HL-60 (cell line): ENCODE data around the gene CEP97.

Source experiments
- DNase-seq, 2 experiments: peaks; one replicate each; pipeline ENCODE4 v3.0.0-alpha.2; 2010 to 2020; ENCODE audit warnings: low read depth in 1 of 2, low spot score in 1 of 2
- H3K27ac ChIP-seq: fragments of 250-450 bp; sonication (Bioruptor Pico); replicated peaks from 2 replicates; pipeline ENCODE4 v1.5.1; 2020; ENCODE audit warnings: mild to moderate bottlenecking, moderate library complexity
- H3K27me3 ChIP-seq: fragments of 250-450 bp; sonication (Bioruptor Pico); 2 replicates; pipeline ENCODE4 v1.5.1; 2021; ENCODE audit warnings: mild to moderate bottlenecking, moderate library complexity; ENCODE audit not compliant: insufficient read depth, poor library complexity, severe bottlenecking
- H3K4me3 ChIP-seq: replicated peaks from 2 replicates; pipeline ENCODE4 v1.5.1; 2011; ENCODE audit warnings: mild to moderate bottlenecking, control low read depth, low read length; ENCODE audit not compliant: insufficient read depth
- CTCF ChIP-seq: IDR thresholded peaks from one replicate; pipeline ENCODE4 v1.5.1; 2011; ENCODE audit warnings: low read length, control low read depth, inconsistent platforms; ENCODE audit not compliant: insufficient read depth
- GABPA ChIP-seq: IDR thresholded peaks from 2 replicates; pipeline ENCODE4 v1.6.1; 2012; ENCODE audit warnings: low read depth
- POLR2AphosphoS5 ChIP-seq: IDR thresholded peaks from 2 replicates; pipeline ENCODE4 v1.6.1; 2012; ENCODE audit warnings: low read depth
- REST ChIP-seq: IDR thresholded peaks from 2 replicates; pipeline ENCODE4 v1.6.1; 2012; ENCODE audit warnings: low read depth; ENCODE audit not compliant: insufficient replicate concordance
- SPI1 ChIP-seq: IDR thresholded peaks from 2 replicates; pipeline ENCODE4 v1.6.1; 2012; ENCODE audit warnings: low read depth, mild to moderate bottlenecking, borderline replicate concordance

Gene CEP97

GRCh38 chr3:101801174-101801573 is 76.8 kb downstream of the CEP97 start:
- no peak for DNase-seq
- H3K4me3 ChIP-seq = no peak overlapping the region
- TF ChIP-seq POLR2AphosphoS5 = no peak
- no peak for TF ChIP-seq REST
- no peak for TF ChIP-seq SPI1
- TF ChIP-seq GABPA = no peak
- no peak for TF ChIP-seq CTCF
- no peak overlapping the region for H3K27ac ChIP-seq
- H3K27me3 ChIP-seq = no peaks in the 10 kb centered on the region

GRCh38 chr3:101802179-101802578 is 77.8 kb downstream of the CEP97 start:
- no peak overlapping the region for H3K4me3 ChIP-seq

GRCh38 chr3:101803173-101803782 is 78.9 kb downstream of the CEP97 start:
- H3K27ac ChIP-seq = no peak overlapping the region
- TF ChIP-seq CTCF (peak; percentile 81), GABPA (no peak), REST (no peak)
- no peaks in the 10 kb centered on the region for H3K27me3 ChIP-seq
- DNase-seq = peak; percentile 41 to 67
- H3K4me3 ChIP-seq = no peak overlapping the region

More at GRCh38 chr3:101802179-101802578, 77.8 kb downstream of the CEP97 start:
- TF ChIP-seq GABPA (no peak), POLR2AphosphoS5 (no peak), SPI1 (no peak)
- no peak for DNase-seq
- no peak overlapping the region for H3K27ac ChIP-seq
- no peaks in the 10 kb centered on the region for H3K27me3 ChIP-seq

GRCh38 chr3:101803939-101804338 is 79.5 kb downstream of the CEP97 start:
- Histone ChIP-seq H3K27ac (no peak overlapping the region), H3K27me3 (no peaks in the 10 kb centered on the region), H3K4me3 (no peak overlapping the region)
- DNase-seq = no peak
- no peak for TF ChIP-seq CTCF
- TF ChIP-seq REST = no peak
